Limb (tissue), 2 donors: Measurements from ENCODE around the gene FMO3.

ENCODE experiments used
- DNase-seq, 2 donors: peaks; one replicate each; pipeline ENCODE4 v3.0.0-alpha.2; 2016; ENCODE audit errors: extremely low spot score in 2 of 2

Gene FMO3

GRCh38 chr1:171115280-171115897 lies 24.7 kb downstream of the FMO3 start:
- no peak for DNase-seq

- no peak for DNase-seq
Measured at GRCh38 chr1:171116676-171117075, 26.0 kb downstream of the FMO3 start.

GRCh38 chr1:171117085-171117484 lies 26.4 kb downstream of the FMO3 start:
- DNase-seq: no peak

GRCh38 chr1:171119648-171120047 lies 28.9 kb downstream of the FMO3 start:
- DNase-seq: no peak

GRCh38 chr1:171122299-171122698 lies 31.6 kb downstream of the FMO3 start:
- DNase-seq: no peak

GRCh38 chr1:171122893-171123292 lies 32.2 kb downstream of the FMO3 start:
- no peak for DNase-seq

GRCh38 chr1:171126504-171126903 lies 35.8 kb downstream of the FMO3 start:
- DNase-seq: no peak

- DNase-seq: no peak
Measured at GRCh38 chr1:171127099-171127498, 36.4 kb downstream of the FMO3 start.

GRCh38 chr1:171127501-171127900 lies 36.8 kb downstream of the FMO3 start:
- DNase-seq: no peak

- no peak for DNase-seq
Measured at GRCh38 chr1:171128463-171128862, 37.8 kb downstream of the FMO3 start.

- DNase-seq: no peak
Measured at GRCh38 chr1:171134204-171134923, 43.7 kb downstream of the FMO3 start.

GRCh38 chr1:171137580-171137979 lies 46.9 kb downstream of the FMO3 start:
- no peak for DNase-seq

- peak in 1 of 2 donors; percentile 58 for DNase-seq
Measured at GRCh38 chr1:171138980-171139379, 48.3 kb downstream of the FMO3 start.

- DNase-seq: no peak
Measured at GRCh38 chr1:171139890-171140289, 49.2 kb downstream of the FMO3 start.

- peak in 1 of 2 donors; percentile 18 for DNase-seq
Measured at GRCh38 chr1:171140401-171140800, 49.7 kb downstream of the FMO3 start.

- DNase-seq: no peak
Measured at GRCh38 chr1:171140956-171141687, 50.4 kb downstream of the FMO3 start.

GRCh38 chr1:171141688-171142415 lies 51.1 kb downstream of the FMO3 start:
- DNase-seq: peak; percentile 56 to 90

GRCh38 chr1:171142416-171143385 lies 52.0 kb downstream of the FMO3 start:
- peak; percentile 40 to 76 for DNase-seq

GRCh38 chr1:171150156-171150555 lies 59.5 kb downstream of the FMO3 start:
- DNase-seq: no peak

- DNase-seq: no peak
Measured at GRCh38 chr1:171152549-171152948, 61.8 kb downstream of the FMO3 start.

GRCh38 chr1:171155484-171155883 lies 64.8 kb downstream of the FMO3 start:
- no peak for DNase-seq
